ENCODE measurements around the gene NSD1.
A peak's percentile ranks its signal among the peaks of the same experiment; 100 is the strongest.
"Not testable (repeated sequence)": the region's sequence is repeated elsewhere in the genome, so short reads cannot be mapped to it uniquely, and the experiment has no call there.

Gene NSD1

DNA sequence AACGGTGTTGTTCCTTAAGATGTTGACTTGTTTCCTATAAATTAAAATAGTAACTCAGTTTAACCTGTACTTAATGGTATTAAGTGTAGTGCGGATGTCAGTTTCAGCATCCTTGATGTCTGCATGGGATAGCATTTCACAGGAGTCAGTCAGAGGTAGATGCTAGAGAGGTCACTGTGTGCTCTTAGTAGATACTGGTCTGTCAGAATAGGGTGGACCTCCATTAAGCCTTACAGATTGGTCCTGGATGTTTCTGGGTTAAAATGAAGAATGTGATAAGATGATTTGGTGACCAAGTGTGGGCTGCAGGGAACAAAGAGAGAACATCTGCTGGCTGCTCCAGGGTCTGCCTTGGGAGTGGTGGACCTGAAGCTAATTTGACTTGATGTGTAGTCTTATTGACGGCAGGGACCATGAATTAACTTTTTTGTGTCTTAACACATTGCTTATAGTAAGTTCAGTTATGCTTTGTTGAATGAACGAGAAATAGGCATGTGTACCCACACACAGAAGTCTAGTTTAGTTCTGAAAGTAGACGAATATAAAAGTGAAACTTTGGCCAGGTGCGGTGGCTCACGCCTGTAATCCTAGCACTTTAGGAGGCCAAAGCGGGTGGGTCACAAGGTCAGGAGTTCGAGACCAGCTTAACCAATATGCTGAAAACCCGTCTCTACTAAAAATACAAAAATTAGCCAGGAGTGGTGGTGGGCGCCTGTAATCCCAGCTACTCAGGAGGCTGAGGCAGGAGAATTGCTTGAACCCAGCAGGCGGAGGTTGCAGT is 157.4 kb downstream of the NSD1 start:
- no peak for DNase-seq (ENCODE audit: low read depth)

DNA sequence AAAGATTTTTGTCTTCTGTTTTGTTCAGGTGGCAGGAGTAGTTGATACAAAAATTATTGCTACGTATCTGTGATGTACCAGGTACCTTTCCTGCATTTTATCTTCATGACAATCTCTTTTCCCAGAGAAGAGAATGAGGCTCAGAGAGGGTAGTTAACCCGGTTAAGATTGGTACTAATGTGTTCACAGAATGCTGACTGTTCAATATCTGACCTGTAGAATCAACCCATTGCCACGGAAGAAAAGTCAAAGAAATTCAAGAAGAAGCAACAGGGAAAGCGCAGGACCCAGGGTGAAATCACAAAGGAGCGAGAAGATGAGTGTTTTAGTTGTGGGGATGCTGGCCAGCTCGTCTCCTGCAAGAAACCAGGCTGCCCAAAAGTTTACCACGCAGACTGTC is 158.2 kb downstream of the NSD1 start:
- no peak for DNase-seq (ENCODE audit: low read depth)

DNA sequence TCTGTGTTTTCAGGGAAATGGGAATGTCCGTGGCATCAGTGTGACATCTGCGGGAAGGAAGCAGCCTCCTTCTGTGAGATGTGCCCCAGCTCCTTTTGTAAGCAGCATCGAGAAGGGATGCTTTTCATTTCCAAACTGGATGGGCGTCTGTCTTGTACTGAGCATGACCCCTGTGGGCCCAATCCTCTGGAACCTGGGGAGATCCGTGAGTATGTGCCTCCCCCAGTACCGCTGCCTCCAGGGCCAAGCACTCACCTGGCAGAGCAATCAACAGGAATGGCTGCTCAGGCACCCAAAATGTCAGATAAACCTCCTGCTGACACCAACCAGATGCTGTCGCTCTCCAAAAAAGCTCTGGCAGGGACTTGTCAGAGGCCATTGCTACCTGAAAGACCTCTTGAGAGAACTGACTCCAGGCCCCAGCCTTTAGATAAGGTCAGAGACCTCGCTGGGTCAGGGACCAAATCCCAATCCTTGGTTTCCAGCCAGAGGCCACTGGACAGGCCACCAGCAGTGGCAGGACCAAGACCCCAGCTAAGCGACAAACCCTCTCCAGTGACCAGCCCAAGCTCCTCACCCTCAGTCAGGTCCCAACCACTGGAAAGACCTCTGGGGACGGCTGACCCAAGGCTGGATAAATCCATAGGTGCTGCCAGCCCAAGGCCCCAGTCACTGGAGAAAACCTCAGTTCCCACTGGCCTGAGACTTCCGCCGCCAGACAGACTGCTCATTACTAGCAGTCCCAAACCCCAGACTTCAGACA is 160.4 kb downstream of the NSD1 start:
- no peak for DNase-seq (ENCODE audit: low read depth)

DNA sequence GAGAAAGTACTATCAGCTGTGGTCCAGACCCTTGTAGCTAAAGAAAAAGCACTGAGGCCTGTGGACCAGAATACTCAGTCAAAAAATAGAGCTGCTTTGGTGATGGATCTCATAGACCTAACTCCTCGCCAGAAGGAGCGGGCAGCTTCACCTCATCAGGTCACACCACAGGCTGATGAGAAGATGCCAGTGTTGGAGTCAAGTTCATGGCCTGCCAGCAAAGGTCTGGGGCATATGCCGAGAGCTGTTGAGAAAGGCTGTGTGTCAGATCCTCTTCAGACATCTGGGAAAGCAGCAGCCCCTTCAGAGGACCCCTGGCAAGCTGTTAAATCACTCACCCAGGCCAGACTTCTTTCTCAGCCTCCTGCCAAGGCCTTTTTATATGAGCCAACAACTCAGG is 161.1 kb downstream of the NSD1 start:
- DNase-seq (ENCODE audit: low read depth), result no peak

DNA sequence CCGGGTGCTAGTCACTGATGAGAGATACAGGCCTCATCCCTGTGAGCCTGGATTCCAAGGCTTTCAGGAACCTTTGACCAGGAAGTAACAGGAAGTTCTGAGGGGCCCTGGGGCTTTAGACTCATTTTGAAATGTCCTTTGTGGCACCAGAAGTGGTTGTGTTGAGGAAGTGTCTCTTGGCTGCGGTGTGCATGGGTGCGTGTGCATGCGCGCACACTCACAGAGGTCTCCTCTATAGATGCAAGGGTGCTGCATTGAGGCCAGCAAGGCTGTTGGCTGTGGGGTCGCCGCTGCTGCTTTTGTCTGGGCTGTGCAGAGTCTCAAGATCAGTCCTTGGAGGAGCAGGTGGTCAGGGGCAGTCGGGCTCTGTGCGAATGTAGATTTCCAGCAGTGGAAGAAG is 162.4 kb downstream of the NSD1 start:
- DNase-seq (ENCODE audit: low read depth), result no peak

DNA sequence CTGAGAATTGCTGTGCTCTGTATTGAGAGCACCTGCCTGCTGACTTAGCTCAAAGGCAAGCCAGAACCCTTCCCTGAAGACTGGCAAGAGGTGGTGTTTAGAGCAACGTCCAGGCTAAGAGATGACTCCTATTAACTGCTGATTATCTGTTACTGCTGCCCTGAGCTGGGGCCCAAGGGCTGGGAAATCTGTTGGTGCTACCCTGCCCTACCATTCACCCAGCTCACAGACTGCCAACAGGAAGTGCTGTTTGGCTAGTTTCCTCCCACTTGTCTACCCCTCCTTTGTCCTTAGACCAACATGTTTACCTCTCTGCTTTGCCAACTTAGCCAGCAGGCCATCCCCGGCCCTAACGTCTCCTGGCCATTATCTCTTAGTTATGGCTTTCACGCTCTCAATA is 163.0 kb downstream of the NSD1 start:
- DNase-seq (ENCODE audit: low read depth), result no peak

DNA sequence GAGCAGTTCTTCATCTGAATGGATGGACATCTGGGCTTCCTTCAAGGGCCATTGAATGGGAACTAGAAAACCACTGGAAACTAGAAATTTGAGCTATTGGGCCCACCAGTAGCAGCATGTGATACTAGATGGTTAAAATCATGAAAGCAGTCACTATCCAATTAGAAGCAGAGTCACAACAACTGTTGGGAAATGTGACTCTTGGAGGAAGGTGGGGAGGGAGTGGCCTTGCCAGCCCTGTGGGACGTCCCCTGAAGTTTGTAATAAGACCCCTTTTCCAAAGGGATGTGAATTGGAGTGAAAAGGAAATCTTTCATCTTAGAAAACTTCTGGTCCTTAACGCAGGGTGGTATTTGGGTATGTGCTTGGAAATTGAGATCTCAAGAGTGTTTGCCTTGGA is 164.3 kb downstream of the NSD1 start:
- no peak for DNase-seq (ENCODE audit: low read depth)

DNA sequence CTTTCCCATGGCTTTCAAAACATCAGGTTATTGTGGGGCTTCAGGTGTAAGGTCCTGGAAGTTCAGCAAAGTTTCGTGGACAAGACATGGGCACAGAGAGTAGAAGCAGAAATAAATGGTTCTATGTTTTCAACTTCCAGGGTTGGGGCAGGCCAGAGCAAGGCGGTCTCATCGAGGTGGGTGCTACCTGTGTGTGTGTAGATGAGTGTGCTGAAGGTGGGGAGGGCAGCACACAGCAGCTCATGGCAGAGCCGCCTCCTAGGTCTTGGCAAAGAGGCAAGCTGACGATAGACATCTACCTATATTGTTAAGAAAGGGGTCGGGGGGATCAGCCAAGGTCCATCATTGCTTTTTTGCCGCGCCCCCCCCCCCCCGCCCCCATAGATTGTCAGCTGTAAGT is 166.1 kb downstream of the NSD1 start:
- DNase-seq (ENCODE audit: low read depth), result no peak

DNA sequence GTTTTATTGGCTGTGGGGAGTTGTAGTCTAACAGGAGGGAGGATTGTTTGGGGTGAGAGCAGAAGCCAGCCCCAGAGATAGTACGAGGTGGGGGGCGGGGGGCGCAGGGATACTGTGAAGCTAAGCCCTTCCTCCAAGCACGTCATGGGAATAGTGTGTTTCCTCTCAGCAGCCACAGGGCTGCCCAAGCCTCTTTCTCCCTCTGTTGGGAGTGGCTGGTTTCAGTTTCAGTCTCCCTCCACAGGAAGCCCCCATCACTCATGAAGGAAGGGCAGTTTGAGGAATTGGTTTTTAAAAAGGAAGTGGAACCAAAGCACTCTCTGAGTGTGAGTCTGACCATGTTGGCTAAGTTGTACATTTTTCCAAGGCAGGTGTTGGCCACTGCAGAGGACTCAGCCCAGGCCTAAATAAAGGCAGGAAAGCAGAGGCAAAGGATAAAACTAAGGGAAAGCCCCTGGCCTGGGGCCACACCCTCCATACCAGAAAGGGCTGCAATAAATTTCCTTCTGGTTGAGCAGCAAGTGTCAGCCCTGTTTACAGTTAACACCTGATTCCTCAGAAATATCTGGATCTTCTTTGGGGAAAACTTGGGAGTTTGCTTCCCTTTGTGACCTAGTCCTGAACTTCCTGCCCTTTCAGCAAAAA is 166.8 kb downstream of the NSD1 start:
- peak; percentile 52 for DNase-seq (ENCODE audit: low read depth)

DNA sequence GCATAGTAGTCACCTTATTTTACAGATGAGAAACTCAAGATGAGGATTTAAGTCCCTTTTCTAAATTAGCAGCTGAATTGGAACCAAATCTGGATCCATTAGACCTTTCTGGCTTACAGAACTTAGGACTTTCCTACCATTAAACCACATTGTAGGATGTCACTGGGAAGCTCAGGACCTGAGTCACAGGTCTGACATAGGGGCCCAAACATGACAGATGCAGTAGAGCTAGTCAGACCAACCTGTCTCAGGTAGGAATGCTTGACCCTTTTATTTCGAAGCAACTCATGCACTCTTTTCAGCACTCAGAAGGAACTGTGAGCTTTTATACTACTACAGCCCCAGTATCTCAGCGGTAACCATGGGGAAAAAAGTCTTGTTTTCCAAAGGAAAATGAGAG is 167.4 kb downstream of the NSD1 start:
- no peak for DNase-seq (ENCODE audit: low read depth)

DNA sequence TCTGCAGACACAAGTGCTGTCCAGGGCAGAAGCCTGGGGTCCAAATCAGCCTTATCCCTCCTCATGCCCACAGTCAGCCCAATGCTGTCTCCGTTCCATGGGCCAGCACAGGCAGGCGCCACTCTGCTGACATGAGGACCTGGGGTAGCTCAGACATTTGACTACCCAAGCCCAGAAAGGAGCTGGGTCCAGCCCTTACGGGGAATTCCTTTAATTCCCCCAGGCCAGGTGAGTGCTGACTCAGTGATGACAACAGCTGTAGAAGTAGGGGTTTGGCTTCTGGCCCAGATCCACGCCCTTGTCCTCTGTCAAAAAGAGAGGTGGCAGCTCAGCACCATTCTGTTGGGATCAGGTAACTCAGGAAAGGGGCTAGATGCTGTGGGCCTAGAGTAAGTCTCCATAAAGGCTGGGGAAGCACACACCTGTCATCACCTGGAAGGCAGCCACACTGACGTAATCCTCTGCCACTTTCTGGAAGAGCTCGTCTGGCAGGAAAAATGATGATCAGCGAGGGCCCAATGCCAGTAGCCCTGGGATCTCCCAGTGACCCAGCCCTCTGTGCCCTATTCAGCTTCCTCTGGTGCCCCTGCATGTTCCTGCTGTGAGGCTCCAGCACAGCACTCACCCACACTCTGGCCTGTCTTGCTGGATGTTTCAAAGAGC is 168.1 kb downstream of the NSD1 start:
- no peak for DNase-seq (ENCODE audit: low read depth)

DNA sequence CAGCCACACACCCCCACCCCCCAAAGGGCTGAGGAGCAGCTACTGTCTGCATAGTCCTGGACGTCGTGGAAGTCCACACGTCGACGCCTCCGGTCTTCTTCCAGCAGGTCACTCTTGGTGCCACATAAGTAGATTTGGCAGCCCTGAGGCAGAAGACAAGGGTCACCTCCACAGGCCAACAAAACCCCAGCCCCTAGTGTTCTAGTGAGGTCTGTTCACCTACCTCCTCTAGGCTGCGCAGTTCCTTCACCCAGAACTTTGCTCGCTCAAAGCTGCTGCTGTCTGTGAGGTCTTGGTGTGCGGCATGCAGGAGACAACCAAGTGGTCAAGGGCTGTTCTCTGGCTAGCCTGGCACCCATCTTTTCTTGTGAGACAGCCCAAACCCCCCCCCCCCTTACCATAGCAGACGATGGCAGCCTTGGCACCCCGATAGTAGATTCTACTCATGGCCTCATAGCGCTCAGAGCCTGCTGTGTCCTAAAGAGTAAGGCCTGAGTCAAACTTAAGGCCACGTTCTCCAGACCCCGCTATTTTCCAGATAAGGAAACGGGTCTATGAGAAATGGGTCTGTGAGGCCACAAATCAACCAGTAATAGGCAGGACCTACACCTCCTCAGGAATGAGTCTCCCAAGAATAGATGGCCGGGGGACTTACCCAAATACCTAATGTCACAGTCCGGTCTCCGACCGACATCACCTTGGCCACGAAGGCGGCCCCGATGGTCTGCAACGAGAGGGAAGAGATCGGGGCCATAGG is 169.0 kb downstream of the NSD1 start:
- DNase-seq (ENCODE audit: low read depth), result no peak

DNA sequence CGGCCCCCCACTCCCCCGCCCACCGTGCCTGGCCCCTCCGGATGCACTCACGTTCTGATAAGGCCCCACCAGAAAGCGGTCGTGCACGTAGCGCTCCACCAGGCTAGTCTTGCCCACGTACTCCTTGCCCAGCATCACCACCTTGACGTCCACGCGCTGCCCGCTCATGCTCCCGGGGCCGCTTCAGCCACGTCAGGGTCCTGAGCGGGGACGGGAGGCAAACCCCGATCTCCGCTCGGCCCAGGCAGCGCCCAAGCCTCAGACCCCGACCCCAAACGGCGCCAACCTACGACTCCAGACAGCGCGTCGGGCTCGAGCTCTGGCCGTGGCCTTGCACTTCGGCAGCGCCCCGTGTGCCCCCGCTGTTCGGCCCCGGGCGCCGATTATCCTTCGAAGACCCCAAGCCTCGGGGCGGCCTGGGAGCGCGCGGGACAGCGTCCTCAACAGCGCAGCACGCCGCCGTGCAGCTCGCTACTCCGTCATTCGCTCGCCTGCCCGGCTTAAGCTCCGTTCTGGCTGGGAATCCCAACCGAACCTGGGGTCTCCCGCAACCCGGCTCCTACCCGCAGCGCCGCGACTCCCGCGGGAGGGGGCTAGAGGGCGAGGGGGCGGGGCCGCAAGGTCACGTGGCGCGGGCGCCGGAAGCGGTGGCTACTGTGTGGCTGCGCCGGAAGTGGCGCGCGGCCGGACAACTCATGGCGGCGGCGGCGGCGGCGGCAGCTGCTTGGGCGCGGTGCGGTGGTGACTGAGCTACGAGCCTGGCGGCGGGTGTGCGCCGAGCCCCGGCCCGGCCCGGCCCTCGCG is 169.8 kb downstream of the NSD1 start, which contains the start of the genes PRELID1 and RAB24:
Gene PRELID1 (plus strand): TSS at position 679 of the 804 bp plus-strand sequence. CDS start 187 bp downstream, outside the sequence.
Gene RAB24 (minus strand): TSS at position 599 of the 804 bp plus-strand sequence. CDS start 431 bp downstream, at position 168.
- peak; percentile 78 for DNase-seq (ENCODE audit: low read depth)

DNA sequence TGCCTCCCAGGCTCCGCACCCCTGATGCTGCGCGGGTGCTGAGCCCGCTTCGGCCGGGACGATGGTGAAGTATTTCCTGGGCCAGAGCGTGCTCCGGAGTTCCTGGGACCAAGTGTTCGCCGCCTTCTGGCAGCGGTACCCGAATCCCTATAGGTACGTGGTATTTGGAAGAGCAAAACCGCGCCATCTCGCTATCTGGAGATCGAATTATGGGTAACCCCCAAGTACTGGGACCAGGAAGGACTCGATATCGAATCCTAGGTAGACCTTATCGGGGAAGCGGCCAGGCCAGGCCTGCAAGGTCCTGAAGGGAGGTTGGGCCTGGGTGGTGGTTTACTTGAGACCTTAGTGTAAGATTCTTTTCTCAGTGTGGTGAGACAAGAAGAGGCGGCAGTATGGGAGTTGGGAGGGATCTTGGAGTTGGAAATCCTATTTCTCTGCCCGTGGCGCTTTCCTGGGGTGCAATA is 170.4 kb downstream of the NSD1 start:
- no peak for DNase-seq (ENCODE audit: low read depth)

DNA sequence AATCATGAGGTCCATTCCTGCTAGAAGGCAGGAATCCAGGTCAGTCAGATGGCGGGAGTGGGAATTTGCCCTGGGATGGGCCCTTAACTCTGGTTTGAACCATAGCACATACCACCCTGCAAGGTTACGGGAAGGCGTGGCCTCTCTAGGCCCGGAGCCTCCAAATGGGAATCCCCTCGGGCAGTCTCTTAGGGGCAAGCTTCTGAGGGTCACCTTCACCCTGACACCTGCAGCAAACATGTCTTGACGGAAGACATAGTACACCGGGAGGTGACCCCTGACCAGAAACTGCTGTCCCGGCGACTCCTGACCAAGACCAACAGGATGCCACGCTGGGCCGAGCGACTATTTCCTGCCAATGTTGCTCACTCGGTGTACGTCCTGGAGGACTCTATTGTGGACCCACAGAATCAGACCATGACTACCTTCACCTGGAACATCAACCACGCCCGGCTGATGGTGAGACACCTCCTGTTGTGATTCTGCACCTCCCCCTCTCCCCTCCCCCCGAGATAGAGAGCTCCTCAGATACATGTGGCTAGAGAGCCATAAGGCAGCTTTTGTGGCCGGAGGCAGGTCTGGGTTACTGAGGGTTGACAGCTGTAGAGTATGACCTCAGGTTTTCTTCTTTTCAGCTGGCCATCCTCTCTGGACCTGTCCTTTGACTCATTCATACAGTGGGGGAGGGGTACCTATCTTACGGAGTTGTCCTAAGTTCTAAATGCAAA is 171.0 kb downstream of the NSD1 start:
- no peak for DNase-seq (ENCODE audit: low read depth)

DNA sequence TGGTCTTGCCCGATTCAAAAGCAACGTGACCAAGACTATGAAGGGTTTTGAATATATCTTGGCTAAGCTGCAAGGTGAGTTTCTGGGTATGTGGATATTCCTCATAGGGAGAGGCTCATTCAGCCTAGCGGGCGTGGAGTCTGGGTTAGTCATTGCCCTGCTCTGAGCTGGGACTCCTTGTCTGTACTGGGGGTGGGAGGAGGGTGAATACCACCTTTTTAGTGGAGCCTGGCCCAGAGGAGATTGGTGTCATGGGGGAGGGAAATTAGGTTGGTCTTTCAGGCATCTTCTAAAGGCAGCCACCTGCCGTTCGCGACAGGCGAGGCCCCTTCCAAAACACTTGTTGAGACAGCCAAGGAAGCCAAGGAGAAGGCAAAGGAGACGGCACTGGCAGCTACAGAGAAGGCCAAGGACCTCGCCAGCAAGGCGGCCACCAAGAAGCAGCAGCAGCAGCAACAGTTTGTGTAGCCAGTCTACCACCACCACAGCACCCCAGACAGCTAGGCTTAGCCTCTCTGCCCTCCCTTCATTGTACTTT is 172.6 kb downstream of the NSD1 start:
- not testable (repeated sequence) for DNase-seq (ENCODE audit: low read depth)

DNA sequence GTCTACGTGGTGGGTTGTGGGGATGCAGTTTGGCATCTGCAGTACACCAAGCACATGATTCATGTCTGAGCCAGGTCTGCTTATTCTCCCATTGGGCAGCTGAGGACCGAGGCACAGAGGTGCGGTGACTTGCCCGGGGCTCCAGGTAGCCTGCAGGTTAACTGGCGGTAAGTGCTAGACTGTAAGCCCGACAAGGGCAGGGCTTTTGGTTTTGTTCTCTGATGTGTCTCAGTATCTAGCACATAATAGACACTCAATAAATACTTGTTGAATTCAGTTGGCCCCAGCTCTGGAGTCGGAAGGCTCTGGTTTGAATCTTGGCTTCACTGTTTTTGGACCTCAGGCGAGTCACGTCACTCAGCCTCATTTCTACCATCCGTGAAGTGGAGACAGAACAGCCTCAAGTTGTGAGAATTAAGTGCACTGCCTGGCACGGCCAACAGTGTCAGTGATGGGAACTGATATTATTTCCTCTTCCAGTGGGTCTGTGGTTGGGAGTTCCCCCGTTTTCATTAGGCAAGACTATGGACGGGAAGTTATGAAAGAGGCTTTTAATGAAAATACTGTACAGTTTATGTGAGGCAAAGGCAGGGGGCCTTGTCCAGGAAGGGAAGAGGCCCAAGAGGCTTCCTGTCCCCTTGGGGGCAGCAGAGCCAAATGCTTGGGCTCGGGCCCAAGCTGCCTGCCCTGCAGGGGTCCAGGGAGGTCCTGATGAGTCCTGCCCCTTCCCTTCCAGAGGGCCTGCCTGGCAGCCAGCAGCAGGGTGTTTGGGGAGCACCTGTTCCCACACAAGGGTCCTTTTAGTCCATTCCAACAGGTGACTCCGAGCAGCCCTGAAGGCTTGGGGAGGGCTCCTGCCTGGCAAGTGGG is 173.3 kb downstream of the NSD1 start:
- no peak for DNase-seq (ENCODE audit: low read depth)

DNA sequence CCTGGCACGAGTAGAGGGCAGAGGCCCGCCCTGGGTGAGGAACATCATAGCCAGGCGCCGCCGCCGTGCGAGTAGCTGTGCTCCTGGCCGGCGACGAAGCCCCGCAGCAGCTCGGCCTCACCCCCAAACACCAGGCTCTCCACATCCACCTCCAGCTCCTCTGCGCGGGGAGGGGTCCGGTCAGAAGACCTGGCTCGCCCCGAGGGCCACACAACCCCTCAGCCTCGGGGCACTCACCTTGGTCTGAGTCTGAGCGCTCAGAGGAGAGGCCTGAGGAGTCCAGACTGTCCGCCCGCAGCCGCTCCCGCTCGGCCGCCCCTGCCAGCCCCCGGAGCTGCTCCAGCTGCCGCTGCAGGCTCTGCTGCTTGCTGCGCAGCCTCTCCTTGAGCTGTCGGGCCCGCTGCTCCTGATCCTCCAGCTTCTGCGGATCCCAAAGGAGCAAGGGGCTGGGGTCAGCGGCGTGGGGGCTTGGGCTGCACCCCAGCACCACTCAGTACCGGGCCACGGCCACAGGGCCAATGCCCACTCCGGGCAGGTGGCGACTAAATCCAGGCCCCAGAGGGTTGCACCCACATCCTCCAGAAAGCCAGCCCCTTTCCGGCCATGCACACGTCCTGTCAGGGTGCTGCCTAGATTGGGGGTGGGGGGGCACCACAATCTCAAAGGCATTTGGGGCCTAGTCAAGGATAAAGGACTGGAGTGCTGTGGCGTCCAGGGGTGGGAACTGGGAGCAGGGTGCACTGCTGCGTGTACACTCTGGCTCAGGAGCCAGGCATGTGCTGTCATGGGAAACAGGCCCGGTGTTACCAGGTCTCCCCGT is 174.2 kb downstream of the NSD1 start:
- DNase-seq (ENCODE audit: low read depth), result no peak
